ENCODE results near the gene MMP14.
"Not testable (repeated sequence)": the region's sequence is repeated elsewhere in the genome, so short reads cannot be mapped to it uniquely, and the experiment has no call there.

The MMP14 gene

DNA sequence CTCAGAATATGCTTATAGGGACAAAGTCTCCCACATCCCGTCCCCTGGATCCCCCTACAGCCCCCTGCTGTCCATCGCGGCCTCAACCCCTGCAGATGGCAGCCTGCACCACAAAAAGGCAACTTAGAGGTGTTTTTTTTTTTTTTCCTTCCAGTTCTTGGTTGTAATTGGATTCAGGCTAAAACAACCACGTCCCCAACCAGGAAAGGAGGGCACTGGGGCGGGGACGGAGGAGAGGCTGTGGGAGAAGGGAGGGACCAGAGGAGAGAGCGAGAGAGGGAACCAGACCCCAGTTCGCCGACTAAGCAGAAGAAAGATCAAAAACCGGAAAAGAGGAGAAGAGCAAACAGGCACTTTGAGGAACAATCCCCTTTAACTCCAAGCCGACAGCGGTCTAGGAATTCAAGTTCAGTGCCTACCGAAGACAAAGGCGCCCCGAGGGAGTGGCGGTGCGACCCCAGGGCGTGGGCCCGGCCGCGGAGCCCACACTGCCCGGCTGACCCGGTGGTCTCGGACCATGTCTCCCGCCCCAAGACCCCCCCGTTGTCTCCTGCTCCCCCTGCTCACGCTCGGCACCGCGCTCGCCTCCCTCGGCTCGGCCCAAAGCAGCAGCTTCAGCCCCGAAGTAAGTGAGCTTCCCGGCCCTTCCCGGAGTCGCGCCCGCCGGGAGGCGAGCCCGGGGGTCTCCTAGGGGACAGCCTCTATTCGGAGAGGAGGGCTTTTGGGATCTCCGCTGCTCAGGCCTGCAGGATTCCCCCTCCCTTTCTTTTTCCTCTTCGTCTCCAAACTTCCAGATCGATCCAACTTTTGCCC, at the start of gene MMP14:
Gene MMP14 (plus strand): TSS at position 285 of the 813 bp plus-strand sequence. CDS start 233 bp downstream, at position 518.
- DNase-seq: peak; percentile 94

DNA sequence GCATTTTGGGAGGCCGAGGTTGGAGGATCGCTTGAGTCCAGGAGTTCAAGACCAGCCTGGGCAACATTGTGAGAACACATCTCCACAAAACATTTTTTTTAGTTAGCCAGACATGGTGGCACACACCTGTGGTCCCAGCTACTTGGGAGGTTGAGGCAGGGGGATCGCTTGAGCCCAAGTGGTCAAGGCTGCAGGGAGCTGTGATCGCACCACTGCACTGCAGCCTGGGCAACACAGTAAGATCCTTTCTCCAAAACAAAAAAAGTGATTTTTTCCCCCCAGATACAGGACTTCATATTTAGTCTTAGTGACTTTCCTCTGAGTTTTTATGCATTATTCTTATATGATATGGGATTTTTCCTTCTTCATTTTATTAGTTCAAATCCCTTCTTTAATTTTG, 49.7 kb upstream of the MMP14 start:
- DNase-seq: no peak

DNA sequence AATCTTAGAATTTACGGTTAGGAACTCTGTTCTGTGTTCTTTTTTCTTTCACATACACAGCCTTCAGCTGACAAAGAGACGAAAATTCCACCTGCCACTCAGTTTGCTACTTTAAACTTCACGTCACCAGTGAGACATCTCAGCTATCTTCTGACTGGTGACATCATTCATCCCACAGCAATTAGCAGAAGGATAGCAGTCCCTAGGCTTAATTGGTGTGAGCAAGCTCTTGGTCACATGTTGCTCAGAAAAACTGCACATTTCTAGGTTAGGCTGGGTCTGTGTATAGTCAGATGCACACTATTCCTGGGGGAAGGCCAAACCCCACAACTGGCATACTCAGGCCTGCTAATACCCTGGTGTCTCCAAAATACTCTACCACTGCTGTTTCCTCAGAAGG, 45.1 kb upstream of the MMP14 start:
- DNase-seq: no peak

DNA sequence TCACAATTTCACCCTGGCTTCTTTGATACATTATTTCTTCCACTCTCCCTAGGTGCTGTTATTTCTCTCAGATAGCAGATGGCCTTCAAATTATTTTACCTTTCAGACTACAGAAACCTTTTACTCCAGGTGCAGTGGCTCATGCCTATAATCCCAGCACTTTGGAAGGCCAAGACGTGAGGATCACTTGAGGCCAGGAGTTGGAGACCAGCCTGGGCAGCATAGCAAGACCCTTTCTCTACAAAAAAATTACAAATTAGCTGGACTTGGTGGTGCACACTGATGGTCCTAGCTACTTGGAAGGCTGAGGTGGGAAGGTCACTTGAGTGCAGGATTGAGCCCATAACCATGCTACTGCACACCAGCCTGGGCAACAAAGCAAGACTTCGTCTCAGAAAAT, 44.2 kb upstream of the MMP14 start:
- DNase-seq: no peak

DNA sequence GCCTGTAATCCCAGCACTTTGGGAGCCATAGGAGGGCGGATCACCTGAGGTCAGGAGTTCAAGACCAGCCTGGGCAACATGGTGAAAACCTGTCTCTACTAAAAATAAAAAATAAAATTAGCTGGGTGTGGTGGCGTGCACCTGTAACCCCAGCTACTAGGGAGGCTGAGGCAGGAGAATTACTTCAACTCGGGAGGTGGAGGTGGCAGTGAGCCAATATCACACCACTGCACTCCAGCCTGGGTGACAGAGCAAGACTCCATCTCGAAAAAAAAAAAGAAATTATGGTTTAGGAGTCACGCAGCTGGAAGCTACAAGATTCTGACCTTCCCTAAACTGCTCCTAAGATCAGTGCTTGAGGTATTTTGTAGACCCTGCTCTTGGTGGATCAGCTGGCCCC, 42.8 kb upstream of the MMP14 start:
- not testable (repeated sequence) for DNase-seq

DNA sequence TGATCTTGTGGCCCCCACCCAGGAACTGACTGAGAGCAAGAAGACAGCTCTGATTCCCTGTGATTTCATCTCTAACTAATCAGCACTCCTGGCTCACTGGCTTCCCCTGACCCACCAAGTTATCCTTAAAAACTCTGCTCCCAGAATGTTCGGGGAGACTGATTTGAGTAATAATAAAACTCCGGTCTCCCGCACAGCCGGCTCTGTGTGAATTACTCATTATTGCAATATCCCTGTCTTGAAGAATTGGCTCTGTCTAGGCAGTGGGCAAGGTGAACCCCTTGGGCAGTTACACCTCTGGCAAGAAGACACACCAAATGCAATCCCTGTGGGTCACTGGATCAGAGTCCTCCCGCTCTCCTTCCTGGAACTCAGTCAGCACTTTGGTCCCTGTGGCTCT, 42.4 kb upstream of the MMP14 start:
- no peak for DNase-seq

DNA sequence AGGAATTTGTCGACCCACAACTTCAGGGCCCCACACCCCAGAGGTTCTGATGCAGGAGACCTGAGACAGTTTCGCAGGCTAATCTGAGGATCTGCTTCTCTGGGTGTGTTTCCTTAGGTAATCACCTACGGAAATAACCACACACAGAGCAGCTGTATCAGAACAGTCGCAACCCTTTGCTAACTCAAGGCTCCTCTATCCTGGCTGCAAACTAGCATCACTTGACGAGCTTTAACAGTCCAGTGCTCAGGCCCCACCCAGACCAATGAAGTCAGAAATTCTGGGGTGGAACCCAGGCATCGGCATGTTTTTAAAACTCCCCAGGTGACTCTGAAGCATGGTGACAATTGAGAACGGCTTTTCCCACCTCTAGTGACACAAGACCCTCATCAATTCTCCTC, 41.8 kb upstream of the MMP14 start:
- no peak for DNase-seq

DNA sequence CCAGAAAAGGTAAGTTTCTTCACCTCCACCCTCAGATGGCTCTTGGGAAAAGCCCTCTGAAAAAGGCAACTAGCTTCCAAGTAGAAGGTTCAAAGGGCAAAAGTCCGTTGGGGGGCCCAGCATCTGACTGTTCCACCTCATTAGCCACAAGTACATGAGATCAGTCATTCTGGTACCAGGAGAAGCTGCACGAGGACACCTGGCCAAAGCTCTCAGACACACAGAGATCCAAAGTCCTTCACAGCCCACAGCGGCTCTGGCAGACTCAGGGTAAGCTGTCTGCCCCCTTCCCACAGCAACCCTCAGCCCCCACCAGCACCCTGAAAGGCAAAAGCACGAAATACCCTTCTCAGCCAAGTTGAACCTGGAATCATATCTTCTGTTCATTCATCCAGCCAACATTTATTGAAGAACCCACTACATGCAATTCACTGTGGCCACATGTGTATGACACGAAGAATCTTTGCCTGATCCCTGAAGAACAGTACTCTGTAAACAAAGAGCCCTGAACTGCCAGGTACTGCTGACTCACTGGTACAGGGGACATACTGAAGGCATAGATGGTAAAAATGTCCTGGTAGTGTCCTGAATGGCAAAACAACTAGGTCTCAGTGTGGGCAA, 40.2 kb upstream of the MMP14 start:
- no peak for DNase-seq

DNA sequence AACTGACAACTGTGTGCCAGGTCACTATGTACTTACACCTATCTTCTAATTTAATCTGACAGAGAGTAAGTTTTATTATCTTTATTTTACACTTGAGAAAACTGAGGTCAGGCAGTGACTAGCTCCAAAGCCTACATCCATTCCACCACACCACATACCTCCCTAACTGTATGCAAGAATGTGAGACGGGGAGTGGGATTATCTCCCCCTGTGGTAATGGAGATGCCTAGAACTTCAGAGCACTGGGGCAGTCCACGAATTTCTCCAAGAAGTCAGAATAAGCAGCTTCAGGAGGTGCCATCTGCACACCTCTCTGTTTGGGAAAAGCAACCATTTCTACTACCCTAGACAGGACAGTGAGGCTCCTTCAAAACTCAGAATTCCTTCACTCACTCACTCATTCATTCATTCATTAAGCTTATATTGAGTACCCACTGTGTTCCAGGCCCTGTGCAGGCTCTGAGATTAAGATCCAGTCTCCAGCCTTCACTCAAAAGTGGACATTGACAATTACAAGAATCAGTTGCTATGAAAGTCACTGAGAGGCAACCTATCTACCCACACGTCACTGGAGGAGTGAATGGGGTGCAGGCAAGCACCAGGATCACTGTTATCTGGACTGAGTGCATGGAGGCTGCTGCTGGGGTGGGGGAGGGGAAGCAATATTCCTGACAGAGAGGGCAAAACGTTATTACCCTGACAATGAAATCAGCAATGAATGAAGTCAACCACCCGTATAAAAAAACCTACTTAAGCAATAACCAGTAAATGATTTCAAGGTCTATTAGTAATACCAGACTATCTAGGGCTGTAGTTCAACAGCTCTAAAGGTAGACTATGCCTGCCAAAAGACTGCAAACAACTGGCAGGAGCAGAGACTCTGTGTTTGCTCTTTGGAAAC, 39.1 kb upstream of the MMP14 start:
- no peak for DNase-seq

DNA sequence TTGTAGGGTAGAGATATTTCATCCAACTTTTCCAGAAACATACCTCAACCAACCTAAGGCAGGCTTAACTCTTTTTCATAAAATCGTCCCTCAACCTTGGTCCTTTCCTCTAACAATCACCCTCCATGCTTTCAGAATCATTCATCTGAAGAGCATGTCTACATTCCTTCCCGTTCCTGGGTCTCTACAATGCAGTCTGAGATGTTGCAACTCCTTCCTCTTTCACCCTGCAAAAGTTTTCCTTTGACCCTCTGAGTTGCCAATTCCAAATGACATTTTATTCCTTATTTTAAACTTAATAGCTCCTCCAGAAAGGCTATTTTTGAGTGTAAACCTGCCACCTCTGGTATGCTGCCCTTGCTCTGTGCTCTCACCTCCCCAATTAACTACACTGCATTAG, 37.9 kb upstream of the MMP14 start:
- DNase-seq: no peak

DNA sequence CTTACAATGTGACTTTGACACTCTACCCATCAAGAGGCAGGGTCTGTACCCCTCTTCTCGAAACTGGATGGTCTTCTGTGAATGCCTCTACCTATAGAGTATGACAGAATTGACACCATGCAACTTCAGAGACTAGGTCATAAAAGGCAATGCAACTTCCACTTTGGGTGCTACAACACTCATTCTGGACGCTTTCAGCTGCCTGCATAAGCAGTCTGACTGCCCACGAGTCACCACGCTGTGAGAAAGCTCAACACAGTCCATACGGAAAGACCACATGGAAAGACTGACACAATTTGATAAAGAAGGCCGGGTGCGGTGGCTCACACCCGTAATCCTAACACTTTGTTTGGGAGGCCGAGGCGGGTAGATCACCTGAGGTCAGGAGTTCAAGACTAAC, 36.0 kb upstream of the MMP14 start:
- DNase-seq: no peak

DNA sequence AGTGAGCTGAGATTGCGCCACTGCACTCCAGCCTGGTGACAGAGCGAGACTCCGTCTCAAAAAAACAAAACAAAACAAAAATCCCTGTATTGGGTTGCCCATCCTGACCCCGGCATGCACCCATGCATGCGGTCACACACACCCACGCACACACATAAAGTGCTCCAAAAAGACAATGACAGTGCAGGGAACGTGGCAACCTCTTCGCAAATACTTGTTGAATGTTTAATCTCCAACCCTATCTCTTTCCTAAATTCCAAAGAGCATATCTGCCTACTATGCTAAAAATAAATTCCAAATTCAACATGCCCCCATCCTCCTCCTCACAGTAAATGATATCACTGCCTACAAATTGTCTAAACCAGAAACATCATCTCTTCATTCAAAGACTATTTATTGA, 34.7 kb upstream of the MMP14 start:
- DNase-seq: no peak

DNA sequence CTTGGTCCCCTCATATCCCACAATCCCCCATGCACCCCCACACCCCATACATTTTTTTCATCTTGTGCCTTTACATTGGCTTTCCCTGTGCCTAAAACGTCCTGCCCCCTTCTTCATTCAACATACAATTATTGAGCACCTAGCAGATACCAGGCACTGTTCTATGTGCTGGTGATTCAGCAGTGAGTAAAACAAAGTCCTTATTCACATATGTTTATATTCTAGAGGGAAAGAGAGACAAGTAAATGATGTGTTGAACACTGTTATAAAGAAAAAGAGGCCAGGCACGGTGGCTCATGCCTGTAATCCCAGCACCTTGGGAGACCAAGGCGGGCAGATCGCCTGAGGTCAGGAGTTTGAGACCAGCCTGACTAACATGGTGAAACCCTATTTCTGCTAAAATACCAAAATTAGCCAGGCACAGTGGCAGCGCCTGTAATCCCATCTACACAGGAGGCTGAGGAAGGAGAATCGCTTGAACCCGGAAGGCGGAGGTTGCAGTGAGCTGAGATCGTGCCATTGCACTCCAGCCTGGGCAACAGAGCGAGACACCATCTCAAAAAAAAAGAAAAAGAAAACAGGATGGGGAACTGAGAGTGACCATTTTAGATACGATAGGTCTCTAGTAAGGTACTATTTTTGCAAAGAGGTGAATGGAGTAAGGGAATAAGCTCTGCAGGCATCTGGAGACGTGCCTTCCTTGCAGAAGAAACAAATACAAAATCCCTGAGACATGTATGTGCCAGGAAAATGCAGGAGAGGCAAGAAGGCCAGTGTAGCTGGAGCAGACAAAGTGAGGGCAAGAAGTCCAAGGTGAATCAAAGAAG, 33.3 kb upstream of the MMP14 start:
- no peak for DNase-seq

DNA sequence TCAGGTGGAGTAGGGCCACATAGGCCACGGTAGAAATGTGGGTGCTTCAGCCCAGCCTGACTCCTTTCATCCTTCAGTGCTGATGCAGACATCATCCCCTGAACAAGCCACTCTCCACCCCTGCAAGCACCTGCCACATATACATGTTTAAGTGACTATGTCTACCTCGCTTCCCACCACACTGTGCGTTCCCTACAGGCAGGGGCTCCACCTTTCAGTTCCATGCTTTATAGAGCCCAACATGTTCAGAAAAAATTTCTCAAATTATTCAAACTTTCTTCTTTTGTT, 32.8 kb upstream of the MMP14 start:
- DNase-seq: no peak

DNA sequence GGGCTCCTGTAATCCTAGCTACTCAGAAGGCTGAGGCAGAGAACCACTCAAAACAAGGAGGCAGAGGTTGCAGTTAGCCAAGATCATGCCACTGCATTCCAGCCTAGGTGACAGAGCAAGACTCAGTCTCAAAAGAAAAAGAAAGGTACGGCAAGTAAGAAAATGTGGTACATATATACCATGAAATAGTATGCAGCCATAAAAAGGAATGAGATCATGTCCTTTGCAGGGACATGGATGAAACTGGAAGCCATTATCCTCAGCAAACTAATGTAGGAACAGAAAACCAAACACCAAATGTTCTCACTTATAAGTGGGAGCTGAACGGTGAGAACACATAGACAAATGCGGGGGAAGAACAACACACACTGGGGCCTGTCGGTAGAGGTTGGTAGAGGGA, 31.1 kb upstream of the MMP14 start:
- DNase-seq: not testable (repeated sequence)

DNA sequence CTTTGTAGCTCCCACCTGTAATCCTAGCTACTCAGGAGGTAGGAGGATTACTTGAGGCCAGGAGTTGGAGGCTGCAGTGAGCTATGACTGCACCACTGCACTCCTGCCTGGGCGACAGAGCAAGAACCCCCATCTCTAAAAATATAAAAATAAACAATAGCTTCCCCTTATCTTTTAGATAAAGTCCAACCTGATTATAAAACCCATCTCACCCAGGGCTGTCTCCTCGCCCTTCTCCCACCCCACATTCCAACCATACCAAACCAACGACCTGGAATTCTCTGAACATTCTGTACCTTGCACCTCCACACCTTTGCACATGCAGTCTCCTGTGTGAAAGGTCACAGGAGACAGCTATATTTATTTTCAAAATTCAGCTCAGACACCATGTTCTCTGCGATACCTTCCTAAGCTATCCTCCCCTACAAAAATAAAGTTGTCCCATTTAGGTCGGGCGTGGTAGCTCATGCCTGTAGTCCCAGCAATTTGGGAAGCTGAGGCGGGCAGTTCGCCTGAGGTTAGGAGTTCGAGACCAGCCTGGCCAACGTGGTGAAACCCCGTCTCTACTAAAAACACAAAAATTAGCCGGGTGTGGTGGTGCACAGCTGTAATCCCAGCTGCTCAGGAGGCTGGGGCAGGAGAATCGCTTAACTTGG, 28.8 kb upstream of the MMP14 start:
- no peak for DNase-seq

DNA sequence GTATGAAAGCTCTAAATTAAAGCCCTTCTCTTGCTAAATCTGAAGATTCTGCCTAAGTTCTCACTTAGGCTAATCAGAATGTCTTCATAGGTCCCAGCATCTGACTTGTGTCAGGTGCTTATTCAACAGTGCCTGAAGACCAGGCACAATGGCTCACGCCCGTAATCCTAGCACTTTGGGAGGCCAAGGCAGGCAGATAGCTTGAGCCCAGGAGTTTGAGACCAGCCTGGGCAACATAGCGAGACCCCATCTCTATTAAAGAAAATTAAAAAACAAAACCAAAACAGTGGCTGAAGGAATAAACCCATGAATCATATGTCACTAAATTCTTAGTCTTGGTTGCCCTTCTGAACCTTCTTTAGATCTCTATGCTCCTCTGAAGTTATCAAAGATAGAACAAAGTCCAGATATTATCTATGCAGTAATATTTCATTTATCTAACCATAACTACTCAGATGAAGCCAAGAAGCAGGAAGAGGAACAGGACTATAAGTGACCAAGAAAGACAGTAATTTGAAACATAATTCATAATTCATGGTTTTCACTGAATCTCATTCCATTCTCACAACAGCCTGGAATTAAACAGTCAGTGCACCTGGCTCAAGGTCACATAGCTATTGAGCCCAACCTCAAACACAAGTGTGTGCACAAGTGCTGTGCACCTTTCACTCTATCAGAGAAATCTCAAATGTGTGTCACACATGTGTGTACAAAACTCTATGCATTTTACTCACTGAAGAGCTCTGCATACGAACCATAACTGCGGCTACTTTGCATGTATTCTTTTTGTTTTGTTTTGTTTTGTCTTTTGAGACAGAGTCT, 27.8 kb upstream of the MMP14 start:
- no peak for DNase-seq

DNA sequence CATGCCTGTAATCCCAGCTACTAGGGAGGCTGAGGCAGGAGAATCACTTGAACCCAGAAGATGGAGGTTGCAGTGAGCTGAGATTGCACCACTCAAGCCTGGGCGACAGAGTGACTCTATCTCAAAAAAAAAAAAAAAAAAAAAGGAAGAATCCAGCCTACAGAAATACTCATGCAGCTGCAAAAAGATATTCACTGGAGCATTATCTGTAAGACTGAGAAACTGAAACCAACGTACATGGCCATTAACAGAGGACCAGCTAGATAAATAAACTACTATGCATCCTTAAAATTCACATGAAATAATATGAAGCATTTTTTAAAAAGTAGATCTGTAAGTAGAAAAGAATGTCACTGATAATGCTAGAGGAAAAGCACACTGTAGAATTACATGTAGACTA, 24.7 kb upstream of the MMP14 start:
- DNase-seq: no peak

DNA sequence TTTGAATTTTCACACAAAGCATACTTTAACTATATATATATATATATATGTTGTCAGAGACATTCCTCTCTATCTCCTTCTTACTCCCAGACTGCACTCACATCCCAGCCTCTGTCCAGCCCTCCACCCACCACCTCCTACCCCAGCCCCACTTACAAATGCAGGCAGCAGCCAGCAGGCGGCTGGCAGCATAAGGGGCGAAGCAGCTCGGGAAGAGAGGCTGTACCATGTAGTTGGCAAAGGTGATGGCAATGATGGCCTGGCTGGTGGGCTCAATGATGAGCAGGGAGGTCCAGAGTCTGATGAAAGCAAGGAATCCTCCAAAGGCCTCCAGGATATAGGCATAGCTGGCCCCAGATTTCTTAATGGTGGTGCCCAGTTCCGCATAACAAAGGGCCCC, 23.6 kb upstream of the MMP14 start:
- DNase-seq: no peak

DNA sequence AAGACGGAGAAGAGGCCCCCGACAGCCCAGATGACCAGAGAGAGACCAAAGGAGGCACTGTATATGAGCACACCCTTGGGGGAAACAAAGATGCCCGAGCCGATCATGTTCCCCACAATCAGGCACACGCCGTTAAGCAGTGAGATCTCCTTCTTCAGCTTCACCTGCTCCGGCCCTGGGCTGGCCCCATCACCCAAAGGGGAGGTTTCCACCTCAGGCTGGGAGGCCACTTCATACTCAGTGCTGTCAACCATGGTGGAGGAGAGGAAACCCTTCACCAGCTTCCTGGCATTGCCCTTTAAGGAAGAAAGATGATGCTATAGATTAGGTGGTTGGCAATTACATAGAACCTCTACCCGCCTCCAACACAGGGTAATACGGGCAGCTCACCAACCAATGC, 23.2 kb upstream of the MMP14 start:
- no peak for DNase-seq

DNA sequence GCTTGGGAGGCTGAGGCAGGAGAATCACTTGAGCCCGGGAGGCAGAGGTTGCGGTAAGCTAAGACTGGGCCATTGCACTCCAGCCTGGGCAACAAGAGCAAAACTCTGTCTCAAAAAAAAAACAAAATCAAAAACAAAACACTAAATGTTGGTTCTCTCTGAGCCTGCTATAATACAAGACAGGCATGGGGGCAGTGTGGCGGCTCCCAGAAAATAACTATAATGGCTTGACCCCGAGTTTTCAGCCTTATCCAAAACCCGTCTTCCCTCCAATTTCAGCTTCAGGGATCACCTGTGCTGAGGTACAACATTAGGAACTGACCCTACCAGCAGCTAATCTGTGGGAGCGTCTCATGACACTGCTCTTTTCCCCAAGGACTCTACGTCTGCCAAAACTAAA, 22.0 kb upstream of the MMP14 start:
- DNase-seq: no peak

Measured in femur (tissue), 1 donor.